HG02884 (cell line): ENCODE data around the gene ZNF442.
"Not testable (repeated sequence)": the region's sequence is repeated elsewhere in the genome, so short reads cannot be mapped to it uniquely, and the experiment has no call there.

Experiments used
- ATAC-seq: cut with Tn5 transposase; IDR thresholded peaks from one replicate; pipeline ENCODE4 v1.9.1; 2021; ENCODE audit warnings: mild to moderate bottlenecking, moderate library complexity; ENCODE audit not compliant: unreplicated experiment

Gene ZNF442

DNA sequence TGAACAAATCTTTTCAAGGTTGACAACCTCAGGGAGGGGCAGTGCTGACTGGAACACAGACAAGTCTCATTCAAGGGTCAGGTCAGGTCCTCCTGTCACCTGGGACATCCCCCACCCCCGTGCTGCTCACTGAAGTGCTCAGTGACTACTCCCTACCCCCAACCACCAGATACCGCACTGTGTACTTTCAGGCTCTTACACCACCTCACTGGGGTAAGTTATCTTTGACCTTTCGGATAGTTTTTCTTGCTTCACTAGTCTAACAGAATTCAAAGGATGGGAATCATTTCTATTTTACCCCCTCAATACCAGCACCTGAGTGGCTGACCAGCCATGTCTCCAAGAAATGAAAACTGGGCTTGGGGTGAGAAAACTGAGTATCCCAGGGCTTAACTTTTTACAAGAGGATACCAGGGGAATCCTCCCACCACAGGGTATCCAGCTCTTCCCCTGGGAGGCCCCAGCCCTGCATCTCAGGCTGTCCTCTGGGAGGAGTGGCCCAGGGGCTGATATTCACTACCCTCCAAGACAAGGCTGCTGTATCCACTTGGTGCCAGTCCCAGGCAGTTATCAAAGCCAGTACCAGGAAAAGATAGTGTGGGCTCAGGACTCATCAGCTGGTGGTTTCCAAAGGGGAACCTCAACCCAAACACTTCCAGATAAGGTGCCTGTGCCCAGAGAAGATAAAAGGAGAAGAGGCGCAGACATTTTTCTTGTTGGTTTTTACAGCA is 34.1 kb downstream of the ZNF442 start:
- ATAC-seq: no peak

DNA sequence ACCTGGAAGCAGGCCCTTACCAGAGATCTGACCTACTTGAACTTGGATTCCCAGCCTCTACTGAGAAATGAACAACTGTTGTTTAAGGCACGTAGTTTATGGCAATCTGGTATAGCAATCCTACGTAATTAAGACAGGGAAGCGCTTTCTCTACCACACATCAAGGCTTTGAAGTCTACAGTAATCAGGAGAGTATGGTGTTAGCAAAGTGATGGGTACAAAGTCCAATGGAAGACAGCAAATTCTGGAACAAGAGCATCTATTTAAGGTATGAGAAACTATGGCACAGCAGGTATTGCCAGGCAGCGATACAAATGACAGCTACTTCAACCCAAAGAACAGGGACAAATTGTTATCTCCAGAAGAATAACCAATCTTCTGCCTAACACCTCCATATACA is 35.1 kb downstream of the ZNF442 start:
- ATAC-seq: no peak

DNA sequence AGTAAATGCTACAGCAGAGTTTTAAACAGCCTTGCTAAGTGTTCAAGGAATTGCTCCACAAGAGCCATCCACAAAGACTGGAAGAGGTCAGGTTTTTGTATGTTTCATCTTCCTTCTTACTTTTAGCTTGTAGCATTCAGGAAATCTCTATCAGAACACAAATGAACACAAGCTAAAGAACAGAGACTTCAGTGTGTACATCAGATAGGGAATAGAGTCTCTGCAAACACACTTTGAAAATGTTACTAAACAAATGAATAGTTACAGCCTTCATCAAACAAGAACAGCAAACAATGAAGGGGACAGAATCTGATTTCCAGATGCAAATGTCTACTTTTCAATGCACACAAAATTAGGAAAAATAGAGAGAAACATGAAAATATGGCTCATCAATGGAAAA is 39.8 kb downstream of the ZNF442 start:
- no peak for ATAC-seq

DNA sequence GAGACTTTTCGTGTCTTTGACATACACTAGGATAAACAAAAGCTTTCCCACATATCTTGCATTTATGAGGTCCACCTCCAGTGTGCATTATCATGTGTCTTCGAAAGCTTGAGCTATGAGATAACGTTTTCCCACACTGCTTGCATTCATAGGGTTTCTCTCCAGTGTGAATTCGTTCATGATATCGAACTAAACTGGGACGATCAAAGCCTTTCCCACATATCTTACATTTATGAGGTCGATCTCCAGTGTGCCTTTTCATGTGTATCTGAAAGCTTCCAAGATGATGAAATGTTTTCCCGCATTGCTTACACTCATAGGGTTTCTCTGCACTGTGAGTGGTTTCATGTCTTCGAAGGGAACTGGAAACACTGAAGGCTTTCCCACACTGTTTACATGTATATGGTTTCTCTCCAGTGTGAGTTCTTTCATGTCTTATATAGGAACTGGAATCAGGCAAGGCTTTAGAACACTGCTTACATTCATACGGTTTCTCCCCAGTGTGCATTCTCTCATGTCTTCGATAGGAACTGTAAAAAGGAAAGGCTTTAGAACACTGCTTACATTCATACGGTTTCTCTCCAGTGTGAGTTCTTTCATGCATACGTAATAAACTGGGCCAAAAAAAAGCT is 46.6 kb downstream of the ZNF442 start:
- ATAC-seq: no peak

DNA sequence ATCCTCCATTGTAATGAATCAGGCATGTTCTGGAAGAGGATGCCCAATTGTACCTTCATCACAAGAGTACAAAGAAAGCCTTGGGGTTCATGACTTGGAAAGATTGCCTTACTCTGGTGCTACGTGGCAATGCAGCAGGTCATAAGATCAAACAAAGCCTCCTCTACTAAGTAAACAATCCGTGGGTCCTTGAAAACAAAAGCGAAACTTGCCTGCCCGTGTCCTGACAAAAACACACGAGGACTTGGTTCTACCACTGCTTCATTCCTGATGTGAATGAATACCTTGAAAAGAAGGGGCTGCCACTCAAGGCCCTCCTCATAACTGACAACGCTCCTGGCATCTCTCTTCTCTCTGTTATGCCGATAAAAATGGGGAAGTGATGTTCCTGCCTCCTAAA is 50.9 kb downstream of the ZNF442 start:
- ATAC-seq: no peak

DNA sequence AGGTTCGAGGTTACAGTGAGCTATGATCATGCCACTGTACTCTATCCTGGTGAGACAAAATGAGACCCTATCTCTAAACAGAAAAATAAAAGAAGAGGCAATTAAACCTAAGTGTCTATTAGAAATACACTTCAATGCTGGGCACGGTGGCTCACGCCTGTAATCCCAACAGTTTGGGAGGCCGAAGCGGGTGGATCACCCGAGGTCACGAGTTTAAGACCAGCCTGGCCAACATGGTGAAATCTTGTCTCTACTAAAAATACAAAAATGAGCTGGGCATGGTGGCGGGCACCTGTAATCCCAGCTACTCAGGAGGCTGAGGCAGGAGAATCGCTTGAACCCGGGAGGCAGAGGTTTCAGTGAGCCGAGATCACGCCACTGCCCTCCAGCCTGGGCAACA is 56.6 kb downstream of the ZNF442 start:
- ATAC-seq: not testable (repeated sequence)
